GM21576 (cell line): ENCODE data around the gene TPGS1.

Experiments
- ATAC-seq: cut with Tn5 transposase; IDR thresholded peaks from one replicate; pipeline ENCODE4 v1.9.1; 2021; ENCODE audit warnings: mild to moderate bottlenecking, moderate library complexity; ENCODE audit not compliant: unreplicated experiment

The TPGS1 gene

DNA sequence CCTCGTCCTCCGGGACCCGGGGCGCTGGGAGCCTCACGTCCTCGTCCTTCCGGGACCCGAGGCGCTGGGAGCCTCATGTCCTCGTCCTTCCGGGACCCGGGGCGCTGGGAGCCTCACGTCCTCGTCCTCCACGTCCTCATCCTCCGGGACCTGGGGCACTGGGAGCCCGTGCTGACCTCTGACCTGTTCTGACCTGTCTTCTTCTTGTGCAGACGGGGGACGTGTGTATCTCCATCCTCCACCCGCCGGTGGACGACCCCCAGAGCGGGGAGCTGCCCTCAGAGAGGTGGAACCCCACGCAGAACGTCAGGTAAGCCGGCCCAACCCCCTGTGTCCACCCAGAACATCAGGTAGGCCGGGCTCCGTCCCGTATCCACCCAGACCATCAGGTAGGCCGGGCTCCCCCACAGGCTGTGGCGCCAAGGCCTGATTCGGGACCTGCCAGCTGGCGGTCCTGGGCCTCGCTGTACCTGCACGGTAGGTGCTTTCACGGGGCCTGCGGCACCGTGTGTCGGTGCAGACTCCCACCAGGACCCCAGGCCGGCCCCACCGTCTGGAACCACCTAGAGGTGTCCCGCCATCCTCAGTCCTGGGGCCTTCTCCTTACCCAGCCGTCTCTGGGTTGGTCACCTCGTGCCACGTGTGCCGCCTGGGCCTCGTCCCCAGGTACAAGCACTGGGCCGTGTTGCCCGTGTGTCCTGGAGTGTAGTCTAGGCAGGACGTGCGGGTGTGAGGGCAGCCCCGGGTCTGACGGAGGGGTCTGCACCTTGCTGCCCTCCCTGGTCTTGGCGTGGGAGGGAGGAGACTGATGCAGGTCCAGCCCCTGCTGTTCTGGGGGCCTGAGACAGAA, 29.0 kb downstream of the TPGS1 start:
- ATAC-seq = no peak

DNA sequence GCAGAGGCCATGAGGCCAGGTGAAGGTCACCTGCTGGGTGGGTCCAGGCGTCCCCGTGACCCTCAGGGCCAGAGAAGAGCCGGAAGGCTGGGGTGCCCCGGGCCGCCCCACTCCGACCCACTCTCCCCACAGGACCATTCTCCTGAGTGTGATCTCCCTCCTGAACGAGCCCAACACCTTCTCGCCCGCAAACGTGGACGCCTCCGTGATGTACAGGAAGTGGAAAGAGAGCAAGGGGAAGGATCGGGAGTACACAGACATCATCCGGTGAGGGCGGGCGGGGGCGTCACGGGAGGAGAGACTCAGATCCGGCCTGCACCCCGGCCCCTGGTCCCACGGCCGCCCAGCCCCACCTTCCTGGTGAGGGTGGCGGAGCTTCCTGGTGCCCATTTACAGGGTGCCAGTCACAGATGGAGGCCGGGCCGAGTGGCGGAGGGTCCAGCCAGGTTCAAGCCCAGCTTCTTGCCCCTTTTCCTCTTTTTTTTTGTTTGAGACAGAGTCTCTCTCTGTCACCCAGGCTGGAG, 29.6 kb downstream of the TPGS1 start:
- ATAC-seq = no peak

DNA sequence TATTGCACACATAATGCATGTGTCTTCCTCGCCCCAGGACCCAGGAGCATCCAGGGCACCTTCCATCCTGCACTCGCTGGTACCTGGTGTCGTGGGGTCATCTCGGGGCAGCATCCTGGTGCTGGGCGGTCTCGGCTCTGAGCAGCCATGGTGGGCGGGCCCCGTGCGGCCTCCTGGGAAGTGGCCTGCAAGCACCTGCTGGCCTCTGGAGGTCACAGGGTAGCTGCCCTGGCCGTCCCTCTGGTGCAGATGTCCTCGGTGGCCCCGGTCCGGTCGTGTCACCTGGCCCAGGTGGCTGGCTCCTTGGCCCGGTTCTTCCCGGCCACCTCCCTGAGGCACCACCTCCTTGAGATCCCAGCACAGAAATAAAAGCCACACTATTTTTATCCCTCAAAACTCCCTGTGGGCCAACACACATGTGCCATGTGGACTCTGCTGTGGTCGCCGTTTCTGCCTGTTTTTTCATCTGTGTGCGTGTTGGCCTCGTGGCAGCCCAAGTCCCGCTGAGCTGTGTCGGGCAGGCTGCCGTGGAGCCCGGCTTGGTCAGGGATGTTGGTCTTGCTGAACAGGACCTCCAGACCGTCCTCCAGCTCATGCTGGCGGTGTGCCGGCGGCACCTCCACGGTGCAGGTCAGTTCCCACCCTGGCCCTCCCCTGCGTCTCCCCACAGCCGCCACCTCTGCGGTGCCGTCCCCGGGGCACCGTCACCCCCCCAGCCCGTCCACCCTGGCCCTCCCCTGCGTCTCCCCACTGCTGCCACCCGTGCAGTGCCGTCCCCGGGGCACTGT, 31.5 kb downstream of the TPGS1 start:
- no peak for ATAC-seq

DNA sequence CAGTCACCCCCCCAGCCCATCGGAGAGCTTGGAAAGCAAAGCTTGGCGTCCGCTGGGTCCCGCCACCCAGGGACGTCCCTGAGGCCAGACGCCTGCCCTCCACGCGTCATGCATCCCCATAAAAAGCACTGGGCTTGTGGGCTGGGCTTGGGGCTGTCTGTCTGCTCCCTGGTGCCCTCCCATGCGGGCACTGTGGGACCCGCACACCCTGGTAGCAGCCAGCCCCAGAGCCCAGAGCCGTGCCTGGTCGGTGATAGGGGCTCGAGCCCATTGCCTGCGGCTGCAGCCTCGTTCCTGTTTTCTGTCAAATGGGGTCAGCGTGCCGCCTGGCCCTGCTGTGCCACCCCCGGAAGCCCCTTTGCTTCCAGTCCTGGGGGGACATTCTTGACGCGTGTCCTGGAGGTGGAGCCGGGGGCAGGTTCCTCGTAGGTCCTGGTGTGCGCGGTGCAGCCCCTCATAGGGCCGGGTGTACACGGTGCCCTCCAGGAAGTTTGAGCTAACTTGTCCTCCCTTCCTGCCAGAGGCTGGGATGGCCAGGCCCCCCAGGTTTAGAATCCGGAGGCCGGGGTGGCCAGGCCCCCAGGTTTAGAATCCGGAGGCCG, 32.2 kb downstream of the TPGS1 start:
- no peak for ATAC-seq

DNA sequence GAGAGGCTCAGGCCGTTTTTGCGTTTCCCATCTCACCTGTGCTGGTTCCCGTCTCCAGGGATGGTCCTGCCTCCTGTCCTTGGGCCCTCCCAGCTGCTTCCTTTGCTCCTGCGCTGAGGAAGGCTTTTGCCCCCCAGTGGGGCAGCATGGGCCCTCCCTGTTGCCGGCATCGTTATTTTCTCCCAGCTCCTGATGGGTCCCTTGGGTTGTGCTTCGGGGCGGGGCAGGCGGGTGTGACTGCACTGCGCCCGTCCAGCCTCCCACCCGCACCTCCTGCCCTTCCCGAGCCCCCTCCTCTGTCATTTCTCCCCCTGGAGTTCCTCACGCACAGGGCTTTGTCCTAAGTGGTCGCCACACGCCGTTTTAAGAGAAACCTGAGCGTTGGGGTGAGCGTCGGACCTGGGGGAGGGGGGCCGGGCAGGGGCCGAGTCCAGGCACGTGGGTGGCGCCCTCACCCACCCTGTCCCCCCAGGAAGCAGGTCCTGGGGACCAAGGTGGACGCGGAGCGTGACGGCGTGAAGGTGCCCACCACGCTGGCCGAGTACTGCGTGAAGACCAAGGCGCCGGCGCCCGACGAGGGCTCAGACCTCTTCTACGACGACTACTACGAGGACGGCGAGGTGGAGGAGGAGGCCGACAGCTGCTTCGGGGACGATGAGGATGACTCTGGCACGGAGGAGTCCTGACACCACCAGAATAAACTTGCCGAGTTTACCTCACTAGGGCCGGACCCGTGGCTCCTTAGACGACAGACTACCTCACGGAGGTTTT, 33.8 kb downstream of the TPGS1 start:
- no peak for ATAC-seq

DNA sequence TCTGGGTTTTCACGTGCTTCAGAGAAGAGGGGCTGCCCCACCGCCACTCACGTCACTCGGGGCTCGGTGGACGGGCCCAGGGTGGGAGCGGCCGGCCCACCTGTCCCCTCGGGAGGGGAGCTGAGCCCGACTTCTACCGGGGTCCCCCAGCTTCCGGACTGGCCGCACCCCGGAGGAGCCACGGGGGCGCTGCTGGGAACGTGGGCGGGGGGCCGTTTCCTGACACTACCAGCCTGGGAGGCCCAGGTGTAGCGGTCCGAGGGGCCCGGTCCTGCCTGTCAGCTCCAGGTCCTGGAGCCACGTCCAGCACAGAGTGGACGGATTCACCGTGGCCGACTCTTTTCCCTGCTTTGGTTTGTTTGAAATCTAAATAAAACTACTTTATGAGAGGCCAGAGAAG, 34.4 kb downstream of the TPGS1 start:
- ATAC-seq = no peak

DNA sequence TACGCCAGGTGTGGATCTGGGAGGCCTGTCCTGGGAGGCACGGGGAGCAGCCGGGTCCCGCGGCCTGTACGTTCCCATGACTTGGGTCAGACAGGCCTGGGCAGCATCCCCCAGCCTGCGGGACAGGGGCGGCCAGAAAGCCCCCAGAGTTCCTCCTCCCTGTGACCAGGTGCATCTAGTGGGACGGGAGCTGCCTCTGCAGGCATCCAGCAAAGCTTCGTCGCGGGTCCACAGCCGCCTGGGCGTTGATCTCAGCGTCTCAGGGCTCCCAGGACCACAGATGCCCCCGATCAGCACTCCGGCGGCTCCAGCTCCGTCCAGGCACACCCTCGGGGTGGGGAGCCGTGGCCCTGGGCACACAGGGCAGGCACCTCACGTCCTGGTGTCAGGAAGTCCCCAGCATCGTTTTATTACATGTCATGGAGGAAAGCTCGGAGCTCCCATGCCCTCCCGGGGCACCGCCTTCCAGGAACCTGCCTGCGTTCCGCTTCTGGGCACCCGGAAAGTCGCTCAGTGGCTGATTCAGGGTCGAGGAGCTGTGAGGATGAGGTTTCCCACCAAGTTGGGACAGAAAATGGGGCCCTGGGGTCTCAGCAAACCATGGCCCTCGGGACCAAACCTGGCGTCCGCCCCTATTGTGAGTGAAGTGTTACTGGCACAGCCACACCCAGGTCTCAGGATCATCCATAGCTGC, 35.0 kb downstream of the TPGS1 start:
- no peak for ATAC-seq

DNA sequence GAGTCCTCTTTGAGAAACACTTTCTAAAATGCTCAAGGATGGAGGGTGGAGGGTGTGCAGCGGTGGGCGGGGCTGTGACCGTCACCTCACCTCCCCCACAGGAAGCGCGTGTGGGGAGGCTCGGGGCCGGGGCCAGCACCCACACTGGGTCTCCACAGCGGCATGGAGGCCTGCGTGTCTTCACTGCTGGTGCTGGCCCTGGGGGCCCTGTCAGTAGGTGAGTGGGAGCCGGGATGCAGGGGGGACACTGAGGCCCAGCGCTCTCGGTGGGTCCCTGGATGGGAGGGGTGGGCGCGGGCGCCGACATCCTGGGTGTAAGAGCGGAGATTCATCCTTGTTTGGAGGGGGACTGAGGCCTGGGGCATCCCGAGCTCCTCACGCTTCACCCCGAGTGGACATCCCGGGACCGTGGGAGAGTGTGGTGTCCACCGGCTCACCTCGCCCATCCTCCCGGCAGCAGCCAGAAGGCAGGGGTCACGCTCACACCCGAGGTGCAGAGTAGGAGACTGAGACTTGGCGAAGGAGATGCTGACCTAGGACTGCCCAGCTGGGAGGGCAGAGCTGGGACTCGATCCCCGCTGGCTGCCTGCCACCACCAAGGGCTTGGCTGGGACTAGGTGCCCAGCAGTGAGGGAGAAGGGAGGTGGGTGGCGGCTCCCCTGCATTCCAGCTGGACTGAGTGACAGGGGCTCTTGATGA, 36.8 kb downstream of the TPGS1 start, which contains the start of gene GZMM:
GZMM (plus strand) TSS at position 144 of the 699 bp plus-strand sequence; CDS start at position 163, 19 bp downstream.
- no peak for ATAC-seq

DNA sequence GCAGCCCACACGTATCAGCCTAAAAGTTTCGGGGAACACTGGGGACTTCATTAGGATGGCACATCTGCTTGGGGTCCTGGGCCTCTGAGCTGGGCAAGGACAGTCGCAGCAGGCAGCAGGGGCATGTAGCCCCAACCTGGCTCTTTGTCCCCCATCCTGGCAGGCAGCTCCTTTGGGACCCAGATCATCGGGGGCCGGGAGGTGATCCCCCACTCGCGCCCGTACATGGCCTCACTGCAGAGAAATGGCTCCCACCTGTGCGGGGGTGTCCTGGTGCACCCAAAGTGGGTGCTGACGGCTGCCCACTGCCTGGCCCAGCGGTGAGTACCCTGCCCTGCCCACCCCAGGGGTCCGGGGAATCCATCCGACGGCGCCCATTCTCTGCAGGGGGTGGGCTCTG, 39.8 kb downstream of the TPGS1 start:
- no peak for ATAC-seq

DNA sequence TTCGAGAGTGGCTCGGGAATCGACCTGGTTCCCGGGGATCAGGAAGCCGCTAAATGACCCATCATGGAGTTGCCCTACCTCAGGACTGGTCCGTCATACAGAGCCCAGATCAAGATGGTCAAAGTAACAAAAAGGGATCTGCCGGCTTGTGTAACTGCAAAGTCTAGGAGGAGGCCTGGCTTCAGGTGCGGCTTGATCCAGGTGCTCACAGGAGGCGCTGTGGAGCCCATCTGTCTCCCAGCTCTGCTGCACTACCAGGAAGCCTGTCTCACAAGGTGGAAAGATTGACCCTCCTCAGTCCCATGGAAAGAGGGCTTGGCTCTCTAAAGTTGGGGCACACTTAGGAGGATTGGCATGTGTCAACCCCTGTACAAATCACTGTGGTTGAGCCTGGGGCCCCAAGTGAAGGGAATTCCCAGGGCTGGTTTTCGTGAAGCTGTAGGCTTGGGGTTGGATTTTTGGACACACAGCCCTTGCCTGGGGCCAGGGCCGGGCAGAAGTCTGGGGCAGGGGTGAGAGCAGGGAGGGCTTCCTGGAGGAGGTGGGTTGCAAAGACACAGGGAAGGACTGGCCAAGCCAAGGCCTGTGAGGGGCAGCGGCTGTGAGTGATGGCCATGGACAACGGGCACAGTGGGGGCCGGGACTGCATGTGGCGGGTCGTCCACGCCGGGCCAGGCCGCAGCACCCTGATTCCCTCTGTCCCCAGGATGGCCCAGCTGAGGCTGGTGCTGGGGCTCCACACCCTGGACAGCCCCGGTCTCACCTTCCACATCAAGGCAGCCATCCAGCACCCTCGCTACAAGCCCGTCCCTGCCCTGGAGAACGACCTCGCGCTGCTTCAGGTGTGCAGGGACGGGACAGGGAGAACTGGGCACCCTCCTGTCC, 40.8 kb downstream of the TPGS1 start:
- ATAC-seq = no peak

DNA sequence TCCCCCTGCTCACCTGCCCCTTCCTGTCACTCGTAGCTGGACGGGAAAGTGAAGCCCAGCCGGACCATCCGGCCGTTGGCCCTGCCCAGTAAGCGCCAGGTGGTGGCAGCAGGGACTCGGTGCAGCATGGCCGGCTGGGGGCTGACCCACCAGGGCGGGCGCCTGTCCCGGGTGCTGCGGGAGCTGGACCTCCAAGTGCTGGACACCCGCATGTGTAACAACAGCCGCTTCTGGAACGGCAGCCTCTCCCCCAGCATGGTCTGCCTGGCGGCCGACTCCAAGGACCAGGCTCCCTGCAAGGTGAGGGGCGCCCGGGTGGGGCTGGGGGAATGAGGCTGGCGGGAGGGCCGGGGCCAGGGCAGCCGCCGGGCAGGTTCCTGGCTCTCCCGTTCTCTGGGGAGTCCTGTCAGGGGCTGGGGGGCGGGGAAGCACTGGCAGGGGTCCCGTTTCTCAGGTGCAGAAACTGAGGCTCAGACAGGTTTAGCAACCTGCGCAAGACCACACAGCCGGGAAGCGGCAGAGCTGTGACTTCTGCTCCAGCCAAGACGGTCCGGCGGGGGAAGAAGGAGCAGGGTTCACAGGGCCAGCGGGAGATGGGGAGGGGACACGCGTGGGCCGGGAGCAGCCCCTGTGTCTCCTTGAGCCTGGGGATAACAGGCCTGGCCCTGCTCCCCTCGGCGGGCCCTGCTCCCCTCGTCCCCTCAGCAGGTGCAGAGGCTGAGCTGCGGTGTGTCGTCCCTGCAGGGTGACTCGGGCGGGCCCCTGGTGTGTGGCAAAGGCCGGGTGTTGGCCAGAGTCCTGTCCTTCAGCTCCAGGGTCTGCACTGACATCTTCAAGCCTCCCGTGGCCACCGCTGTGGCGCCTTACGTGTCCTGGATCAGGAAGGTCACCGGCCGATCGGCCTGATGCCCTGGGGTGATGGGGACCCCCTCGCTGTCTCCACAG, 41.9 kb downstream of the TPGS1 start:
- no peak for ATAC-seq

DNA sequence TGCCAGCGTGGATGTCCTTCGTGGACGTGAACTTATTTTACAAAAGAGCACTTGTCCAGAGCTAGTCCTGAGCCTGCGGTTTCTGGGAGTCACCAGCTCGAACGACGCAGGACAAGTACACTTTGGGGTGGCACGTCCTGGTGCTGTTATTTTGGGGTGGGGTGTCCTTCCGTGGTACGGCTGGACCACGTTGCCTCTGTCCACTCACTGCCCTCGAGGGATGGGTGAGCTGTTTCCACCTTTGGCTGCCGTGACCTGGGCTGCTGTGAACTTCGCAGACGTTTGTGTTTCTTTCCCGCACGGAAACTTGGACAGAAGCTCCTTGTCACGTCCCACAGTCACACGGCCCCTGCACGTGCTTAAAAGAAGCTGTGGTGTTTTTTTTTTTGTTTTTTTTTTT, 47.5 kb downstream of the TPGS1 start:
- no peak for ATAC-seq

DNA sequence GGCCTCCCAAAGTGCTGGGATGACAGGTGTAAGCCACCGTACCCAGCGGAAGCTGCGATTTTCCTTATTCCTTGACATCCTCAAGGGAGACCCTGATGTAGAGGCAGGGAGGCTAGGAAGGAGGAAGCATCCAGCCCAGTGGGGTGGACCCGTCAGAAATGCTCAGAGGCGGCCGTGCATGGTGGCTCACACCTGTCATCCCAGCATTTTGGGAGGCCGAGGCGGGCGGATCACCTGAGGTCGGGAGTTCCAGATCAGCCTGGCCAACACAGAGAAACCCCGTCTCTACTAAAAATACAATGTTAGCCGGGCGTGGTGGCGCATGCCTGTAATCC, 48.1 kb downstream of the TPGS1 start:
- ATAC-seq = no peak

DNA sequence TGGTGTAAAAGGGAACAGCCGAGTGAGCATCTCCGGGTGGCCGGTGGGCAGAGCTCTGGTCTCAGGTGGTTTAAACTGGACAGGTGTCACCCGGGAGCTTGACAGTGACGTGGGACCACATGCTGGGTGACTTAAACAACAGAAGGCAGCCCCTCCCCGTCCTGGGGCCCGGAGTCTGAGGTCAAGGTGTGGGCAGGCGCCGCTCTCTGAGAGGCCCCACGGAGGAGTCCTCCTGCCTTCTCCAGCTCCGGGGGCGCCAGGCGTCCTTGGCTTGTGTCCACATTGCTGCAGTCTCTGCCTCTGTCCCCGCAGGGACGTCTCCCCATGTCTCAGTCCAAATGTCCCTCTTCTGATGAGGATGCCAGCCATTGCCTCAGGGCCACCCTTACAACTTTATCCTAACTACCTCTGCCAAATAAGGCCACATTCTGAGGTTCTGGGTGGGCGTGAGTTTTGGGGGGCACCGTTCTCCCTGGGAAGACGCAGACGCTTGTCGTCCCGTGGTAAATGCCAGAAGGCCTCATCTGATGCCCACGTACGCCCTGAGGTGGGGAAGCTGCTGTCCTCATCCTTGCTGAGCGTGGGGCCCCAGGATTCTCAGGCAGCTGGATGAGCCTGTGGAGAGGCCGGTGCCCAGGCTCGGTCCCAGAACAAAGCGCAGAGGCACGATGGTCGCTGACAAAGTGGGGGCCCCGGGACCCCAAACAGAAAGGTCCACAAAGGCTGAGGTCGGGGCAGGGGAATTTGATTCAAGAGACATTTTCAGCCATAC, 49.5 kb downstream of the TPGS1 start:
- ATAC-seq = no peak

DNA sequence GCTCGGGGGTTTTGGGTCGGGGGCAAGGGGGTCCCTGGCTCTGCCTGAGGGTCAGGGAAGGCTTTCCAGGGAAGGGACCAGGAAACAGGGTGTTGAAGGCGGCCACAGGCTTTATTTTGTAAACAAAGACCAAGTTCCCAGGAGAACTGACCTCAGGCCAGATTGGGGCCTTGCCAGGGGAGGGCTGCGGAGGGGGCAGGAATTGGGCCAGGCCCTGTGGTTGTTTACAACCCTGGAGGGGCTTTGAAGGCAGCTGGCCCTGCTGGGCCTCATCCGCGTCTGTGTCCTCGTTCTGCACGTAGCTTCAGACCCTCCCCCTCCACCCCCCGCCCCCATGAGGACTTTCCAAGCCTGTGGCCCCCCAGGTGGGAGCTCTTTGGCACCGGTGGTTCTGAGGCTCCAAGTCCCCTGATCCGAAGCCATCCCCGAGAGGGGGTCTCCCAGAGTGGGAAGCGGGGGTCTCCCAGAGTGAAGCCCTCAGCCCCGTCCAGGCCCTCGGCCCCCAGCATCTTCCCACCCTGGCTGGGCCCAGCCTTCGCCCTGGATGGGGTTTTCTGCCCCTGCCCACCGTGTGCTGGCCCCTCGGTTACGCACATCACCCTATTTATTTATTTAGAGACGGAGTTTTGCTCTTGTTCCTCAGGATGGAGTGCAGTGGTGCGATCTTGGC, 51.6 kb downstream of the TPGS1 start:
- ATAC-seq = no peak

DNA sequence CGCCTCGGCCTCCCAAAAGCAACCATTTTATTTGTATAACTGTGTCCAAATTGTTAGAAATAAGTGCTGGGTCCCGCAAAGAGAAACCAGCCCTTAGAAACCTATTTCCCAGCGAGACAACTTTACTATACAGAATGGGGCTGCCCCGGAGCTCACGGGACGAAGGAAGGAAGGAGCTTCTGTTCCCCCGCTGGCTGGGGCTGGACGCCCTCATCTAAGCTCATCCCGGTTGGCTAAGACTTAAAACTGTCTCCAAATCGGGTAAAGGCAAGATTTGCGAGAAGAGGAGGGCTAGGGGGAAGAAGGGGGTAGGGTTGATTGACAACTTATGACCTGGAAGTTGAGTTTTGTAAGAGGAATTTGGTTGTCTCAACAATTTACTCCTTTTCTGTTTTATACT, 52.8 kb downstream of the TPGS1 start:
- no peak for ATAC-seq
